ENCODE results near the gene CYP19A1.

The CYP19A1 gene

DNA sequence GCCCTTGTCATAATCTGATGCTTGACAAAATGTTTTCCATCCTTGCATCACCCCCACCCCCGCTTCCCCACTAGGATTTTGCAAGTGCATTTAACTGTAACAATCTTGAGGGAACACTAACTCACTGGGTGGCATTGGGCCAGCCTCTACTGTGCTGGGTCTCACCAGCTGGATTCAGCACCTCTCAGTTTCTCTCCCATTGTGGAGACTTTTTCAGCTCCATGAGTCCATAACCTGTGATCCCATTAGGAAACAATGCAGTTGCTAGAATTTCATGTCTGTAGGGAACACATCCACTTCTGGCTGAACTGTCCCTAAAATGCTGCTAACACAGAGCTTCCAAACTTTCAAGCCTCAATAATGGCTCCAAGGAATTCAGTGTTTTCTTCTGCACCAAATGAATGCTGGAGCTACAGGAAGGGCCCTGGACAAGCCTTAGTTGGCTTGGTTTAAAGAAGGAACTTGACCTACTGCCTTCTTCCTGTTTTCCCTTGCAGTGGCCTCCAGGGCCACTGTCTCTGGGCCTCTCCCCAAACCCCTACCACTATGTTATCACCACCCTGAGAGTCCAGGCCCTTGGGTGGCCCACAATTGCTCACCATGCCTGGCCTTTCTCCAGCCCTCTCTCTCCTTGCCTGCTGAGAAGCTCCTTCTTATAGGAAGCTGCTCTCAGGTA lies 15.6 kb downstream of the CYP19A1 start:
- FAIRE-seq = no peak

DNA sequence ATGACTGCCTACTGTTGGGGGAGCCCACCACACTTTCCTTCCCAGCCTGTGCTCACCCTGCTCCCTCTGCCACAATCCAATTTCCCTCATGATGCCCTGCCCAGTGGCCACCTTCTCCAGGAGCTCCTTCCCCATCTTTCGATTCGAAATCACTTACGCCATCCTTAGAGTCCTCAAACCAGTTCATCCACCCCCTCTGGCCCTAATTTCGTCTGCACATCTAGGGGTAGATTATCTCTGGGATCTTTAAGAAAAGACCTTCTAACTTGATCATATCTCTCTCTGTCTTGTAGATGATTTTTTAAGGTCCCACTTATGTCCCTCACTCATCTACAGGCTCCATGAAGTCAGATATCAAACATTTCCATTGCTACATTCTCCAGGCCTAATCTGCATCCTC lies 17.1 kb downstream of the CYP19A1 start:
- FAIRE-seq = no peak

DNA sequence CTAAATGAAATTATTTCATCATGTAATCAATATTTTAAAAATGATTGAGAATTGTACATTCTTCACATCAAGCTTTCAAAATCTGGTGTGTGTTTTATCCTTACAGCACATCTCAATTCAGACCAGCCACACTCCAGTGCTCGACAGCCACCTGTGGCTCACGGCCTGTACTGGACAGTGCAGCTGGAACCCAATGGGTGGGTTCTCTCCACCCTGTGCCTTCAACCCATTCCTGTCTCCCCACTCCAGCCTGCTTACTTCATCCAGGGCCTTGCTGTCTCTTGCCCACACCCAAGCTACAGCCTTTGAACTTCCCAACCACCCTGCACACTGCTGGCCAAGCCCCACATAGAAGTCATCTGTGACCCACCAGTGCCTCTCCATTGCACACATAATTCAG lies 17.6 kb downstream of the CYP19A1 start:
- FAIRE-seq = no peak

DNA sequence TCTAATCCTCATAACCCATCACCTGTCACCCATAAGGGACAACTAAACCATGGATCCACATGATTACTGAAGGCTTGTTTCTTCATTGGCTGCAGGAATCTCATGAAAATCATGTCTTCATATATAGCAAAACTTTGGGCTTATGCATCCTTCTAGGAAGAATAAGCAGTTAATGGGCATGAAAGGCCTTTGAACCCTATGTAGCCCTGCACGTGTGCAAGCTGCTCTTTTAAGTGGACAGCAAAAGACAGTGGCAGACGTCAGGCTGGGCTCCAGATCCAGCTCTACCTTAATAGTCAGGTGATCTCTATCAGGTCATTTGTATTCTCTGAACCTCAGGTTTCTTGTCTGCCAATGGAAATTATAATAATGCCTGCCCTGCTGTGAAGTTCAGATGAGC lies 18.9 kb downstream of the CYP19A1 start:
- FAIRE-seq = no peak

DNA sequence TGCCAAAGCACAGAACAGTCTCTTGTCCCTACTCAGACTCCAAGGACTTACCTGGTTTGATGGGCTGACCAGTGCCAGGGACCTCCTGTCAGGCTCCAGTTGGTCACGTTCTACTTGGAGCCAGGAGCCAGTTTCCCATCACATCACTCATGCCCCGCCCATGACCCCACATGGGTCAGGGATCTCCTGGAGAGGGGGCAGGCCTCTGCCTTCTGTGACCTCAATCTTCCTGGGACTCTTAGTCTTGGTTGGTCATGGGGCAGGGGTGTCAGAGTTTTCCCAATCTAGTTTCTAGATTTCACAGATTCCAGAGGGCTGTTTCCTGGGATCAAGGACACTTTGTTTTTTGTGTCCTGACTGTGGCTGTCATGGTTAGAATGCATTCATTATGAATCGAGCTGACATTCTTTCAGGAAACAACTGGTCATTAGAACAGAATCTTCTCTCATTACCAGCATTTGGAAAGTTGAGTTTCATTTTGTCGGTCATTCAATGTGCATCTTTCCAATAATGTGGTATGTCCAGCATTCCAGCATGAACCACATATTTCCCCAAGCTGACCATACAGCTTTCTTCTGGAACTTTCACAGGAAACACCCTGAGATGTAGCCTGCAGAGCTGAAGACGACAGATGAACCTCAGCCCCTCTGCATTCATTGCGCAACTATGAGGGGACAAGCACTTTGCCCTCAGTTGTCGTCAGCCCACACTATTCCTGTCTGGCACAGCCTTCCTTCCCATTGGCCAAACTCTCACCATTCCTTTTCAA lies 19.8 kb downstream of the CYP19A1 start:
- FAIRE-seq = no peak

DNA sequence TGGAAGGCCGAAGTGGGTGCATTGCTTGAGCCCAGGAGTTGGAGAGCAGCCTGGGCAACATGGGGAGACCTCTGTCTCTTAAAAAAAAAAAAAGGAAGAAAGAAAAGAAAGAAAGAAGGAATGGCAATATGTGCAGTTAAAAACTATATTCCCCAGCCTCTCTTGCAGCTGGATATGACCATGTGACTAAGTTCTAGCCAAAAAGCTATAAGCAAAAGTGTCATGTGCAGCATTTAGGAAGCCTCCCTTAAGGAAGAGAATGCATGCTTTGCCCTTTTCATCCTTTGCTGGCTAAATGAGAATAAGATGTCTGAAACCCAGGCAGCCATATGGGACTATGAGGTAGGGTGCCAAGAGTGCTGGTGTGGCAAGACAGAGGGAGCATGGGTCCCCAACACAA lies 21.8 kb downstream of the CYP19A1 start:
- no peak for FAIRE-seq

DNA sequence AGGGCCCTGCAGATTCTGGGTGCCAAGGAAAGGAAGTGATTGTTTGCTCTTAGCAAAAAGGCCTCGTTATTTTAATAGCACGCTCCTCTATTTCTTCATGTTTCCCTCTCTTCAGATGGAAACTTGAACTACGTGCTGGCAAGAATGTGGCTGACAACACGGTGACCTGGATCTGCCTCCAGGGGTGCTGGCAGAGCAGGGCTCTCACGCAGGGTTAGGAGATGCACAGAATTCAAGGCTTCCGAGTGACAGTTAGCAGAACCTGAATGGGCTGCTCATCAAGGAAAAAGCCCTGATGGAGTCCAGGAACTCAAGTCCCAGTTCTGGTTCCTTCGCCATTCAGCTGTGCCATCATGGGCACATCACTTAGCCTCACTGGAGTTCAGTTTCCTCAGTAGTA lies 22.7 kb downstream of the CYP19A1 start:
- FAIRE-seq = no peak

DNA sequence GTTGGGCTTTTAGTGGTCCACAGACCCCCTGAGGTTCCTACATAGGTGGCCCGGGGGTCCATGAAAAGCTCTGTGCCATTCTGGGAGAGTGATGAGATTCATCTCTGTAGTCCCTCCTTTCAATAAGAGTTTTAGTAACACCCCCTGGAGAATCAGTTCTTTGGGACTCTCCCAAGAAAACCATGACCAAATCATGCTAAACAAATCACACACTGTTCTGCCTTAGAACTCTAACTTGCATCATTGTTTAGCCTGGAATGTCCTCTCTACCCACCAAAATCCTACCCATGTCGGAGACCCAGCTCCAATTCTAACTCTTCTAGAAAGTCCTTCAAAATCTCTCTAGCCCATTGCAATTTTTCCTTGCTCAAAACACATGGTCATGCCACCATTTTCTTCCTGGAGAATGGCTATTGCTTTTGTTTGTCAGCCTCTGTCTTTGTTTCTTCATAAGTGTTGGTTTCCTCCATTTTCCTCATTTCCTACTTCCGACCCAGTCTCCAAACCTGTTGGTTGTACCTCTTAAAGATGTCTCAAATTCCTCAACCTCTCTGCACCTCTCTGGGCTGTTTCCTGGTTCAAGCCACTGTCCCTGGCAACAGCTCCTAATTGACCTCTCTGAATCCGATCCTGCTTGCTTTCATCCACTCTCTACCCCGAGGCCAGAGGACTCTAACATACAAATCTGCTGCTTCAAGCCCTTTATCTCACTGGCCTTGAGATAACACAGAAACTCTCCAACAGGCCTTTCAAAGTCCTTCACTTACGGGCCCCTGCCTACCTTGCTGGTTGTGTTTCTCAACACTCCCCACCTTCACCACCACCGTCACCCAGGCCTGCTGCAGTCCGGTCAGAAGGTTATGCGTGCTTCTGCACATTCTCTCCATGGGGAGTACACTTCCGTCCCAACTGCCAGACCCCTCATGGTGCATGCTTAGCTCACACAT lies 23.7 kb downstream of the CYP19A1 start:
- FAIRE-seq = no peak

DNA sequence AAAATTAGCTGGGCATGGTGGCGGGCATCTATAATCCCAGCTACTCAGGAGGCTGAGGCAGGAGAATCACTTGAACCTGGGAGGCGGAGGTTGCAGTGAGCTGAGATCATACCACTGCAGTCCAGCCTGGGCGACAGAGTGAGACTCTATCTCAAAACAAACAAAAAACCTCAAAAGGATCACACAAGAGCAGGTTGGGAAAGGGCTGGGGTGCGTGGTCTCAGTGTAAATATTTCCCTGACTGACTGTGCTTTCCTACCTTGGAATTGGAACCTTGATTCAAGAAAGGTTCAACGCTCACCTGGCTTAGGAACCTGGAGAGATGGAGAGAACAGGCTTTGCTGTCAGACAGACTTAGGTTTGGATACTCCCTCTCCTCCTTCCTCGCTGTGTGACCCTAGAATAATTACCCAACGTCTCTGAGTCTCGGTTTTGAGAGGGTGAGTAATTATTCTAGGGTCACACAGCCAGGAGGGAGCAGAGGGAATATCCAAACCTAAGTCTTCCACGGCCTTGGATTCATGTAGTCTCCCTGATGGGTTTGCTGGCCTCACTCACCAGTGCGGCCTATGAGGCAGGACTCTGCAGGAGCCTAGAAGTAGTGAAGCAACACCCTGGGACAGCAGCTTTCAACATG lies 24.6 kb downstream of the CYP19A1 start:
- no peak for FAIRE-seq

DNA sequence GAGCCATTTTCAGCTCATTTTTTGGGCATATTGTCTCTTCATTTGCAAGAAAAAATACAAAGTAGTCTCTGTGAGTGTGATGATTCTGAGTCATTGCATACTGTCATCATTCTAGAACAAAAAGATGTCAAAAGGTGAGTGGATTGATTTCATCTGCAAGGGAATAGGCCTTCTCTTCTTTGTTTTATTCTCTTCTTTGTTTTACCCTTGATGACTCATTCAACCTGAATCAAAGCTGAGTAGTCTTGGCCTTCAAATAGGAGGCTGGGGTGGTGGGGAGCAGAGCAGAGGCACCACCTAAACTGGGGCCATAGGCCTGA lies 25.4 kb downstream of the CYP19A1 start:
- no peak for FAIRE-seq

DNA sequence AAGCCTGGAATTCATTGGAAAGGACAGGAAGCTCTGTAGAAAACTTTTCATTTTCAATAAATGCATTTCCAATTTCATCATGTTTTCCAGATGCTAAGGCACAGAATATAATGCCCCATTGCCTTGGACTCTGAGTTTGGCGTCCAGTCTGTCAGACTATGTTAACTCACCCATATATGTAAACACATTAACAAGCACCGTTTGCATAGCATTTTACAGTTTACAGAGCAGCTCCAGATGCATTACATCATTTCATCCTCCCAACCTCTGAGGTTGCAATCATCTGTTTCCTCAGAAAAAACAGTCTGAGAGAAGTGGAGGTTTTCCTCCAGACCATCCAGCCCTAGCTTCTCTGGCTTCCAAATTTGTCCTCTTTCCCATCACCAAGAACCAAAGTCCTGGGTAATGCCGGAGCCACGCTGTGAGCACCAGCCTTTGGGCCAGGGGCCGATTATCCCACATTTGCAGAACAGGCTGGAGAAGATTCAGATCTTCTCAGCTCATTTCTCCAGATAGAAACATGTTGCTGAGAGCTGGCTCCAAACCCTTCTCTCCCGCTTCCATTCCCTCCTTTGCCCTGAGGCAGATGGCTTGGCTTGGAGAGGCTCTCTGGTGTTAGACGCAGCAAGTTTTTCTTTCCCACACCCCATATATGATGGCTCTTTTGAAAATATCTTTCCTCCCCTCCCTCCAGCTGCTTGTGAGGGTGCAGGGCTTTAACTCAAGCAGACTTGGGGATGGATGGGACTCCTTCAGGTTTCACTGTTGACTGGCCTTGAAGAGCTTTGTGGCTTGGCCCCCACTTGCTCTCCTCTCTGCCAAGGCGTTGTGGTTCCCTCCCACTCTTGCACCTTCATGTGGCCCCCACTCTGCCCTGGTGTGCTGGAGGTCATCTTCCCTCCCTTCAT lies 26.0 kb downstream of the CYP19A1 start:
- peak; percentile 75 for FAIRE-seq

DNA sequence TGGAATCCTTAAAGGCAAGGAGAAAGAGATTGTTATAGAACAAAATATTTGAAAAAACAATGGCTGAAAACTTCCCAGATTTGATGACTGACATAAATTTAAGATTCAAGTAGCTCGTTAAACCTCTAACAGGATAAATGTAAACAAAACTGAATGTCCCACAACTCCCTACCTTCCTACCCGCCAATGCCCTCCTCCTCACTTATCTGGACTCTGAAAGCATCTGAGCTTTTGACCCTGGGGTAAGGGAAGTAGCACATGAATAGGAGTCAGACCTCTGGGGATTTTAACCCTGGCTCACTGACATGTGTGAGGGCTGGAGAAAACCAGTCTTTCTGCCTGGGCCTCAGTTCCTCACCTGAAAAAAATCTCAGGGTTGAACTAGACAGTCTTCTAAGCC lies 26.9 kb downstream of the CYP19A1 start:
- no peak for FAIRE-seq

DNA sequence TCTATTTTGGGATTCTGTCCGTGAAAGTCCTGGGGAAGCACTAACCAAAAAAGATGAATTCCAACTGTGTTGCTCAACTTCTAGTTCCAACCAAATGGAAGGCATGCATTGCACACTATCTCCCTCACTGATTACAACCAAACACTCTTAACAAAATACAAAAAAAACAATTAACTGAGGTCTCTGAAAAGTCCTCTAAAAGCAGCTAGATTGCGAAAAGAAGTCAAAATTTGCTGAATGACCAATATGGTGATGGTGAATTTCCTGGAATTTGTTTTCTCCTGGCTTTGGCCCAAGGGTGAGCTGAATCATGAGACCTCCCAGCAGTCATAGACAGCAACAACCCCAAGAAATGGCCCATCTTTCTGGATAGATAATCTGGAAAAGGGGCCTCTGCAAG lies 28.3 kb downstream of the CYP19A1 start:
- FAIRE-seq = no peak

DNA sequence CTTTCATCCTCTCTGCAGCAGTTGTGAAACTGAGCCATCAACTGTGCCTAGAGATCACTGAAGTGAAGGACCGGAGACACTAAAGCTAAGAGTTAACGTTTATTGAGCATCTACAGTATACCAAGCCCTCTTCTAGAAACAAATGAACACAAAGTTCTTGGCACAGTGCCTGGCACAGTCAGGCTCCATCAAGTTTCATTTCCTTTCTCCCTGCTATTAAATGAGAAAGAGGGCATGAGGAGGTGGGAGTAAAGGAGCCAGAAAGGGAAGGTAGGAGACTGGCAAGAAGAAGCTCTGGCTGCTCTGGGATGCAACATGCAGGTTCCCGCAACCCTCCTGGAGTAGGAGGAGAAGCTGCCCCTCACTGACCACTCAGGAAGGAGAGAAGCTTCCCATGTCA lies 30.6 kb downstream of the CYP19A1 start:
- FAIRE-seq = no peak

DNA sequence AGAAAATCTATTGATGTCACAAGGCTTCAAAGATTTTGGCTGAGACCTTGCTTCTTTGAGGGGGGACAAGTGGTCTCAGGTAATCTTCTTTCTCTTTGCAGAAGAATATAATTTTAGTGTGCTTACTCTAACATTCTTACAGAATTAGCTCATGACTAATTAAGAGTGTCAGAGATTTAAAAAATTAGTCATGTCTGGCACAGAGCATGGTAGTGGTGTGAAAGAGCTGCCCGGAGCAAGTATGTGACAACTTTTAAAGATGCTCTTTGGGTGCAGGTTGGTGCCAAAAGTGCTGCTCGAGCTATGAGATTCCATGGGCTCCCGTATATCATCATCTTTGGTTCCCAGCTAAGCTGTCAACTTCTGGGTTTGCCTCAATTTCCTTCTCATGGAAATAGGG lies 31.1 kb downstream of the CYP19A1 start:
- FAIRE-seq = no peak

DNA sequence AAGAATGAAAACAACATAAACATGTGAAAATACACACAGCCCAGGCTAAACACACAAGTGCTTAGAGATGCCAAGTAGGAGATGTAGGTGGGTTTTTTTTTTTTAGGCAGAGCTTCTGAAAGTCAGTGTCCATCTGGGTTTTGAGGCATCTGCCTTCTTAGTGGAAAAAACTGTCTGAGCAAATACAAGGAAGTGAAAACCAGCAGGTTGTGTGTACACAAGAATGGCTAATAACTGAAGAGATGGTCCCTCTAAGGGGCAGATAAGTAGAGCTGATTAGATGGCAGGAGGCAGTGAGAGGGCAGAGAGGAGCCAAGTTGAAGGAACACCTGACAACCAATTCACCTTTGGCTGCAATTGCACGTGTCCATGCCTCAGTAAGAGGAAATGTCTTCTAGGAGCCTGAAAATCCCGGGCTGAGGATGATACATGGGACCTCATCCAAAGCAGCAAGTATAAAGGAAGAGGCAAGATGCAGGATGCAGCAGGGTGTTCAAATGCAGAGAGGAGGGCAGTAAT lies 34.9 kb downstream of the CYP19A1 start:
- no peak for FAIRE-seq

DNA sequence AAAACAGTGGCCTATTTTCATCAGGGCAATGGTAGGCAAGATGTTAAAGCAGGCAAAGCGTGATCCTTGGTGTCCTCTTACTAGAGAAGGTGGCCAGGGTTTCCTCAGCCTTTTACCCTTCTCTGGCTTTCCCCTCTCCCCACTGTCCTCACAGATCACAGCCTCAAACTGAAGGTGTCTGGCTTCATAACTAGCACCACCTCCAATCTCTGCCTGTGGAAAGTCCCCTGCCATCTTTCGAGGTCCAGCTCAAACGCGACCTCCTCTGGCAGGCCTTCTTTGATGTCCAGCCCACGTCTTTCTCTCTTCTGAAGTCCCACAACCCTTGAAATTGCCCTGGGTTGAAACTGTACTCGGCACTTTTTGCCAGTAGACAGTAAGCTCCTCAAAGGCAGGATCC lies 35.9 kb downstream of the CYP19A1 start:
- FAIRE-seq = no peak

DNA sequence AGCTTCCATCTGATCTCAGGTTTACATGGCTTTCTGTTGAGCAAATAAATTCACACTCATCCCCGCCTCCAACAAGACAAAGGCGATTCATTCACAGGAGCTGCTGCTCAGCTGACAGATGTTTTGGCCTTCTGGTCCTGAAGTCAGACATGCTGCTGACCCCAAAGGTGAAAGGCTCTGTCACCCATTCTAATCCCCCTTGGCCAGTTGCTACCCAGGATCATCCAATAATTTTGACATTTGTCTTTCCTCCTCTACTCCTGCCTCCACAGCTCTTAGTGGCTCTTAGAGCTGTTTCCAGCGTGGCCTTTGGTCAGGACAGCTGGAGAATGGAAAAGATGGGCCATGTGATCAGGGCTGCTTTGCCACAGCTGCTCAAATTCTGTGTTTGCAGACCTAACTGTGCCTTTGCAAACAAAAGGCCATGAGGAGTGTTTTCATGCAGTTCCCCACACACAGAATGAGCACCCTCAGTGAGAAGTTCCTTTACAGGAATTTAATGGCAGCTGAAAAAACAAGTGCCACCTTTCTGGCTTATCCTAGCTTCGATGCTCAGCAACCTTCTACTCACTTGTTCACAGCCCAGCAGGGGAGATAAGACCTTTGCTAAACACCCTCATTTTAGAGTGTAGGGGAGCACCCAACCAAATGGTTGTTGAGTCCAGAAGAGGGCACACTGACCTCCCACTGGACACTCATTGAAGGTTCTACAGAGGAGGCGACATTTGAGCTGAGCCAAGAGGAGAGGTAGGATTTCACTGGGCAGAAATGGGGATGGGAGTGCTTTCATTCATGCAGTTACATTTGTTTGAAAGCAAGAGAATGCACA lies 39.0 kb downstream of the CYP19A1 start:
- FAIRE-seq = no peak

DNA sequence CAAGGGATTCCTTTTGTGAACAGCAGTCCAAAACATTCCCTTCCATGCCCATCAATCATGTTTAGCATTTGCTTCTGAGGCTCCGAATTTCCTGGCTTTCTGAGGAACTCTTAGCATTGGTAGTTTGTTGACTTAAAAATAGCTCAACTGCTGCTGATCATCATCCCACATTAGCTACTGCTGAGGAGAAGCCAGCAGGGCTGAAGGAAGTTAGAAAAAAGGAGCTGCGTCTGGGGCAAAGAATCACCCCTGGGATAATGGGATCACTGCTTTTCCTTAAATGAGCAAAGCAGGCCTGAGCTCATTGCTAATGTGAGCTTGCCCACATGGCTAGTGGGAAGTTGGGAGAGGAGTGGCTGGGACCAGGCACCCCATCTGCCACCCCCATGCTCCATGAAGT lies 39.8 kb downstream of the CYP19A1 start:
- no peak for FAIRE-seq

DNA sequence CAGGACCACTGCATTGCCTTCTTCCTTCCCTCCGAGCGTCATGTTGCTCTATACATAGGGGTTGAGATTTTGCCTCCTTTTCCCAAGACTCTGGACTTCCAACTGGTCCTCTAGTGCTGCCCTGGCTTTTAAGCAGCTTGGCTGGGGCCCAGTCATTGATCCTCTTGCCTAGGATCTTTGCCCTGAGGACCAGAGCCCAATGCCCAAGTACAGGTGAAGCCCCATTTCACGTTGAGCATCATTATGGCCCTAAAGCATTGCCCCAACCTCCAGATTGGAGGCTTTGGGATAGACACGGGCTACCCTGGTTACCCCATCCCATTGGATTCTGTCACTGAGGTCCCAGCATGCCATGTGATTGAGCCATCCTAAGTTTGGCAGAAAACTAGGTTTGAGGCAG lies 47.7 kb downstream of the CYP19A1 start:
- no peak for FAIRE-seq

DNA sequence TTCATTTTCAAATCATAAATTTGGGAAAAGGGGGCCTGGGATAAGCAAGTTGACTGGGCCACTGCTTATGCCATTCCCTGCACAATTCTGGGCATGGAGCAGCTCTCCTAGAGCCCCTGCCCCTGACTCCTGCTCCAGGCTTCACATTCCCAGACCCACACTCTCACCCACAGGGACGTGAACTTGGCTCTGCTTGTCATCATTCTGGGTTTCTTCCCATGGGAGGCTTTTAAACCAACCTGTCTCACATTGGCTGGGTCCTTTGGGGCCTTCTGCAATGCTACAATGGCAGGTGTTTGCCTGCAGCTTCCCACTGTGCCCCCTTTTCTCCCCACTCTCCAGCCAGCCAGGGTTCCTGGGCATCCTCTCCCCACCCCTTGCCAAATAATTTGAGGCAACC lies 49.1 kb downstream of the CYP19A1 start:
- no peak for FAIRE-seq

Measured in islet of Langerhans (tissue), 1 donor.